Measurements from ENCODE around the gene MACROD1. TPM values are rescaled to one million over a fixed set of nuclear protein-coding genes. Genes with fewer than 3 reads are reported as not detected.

Gene MACROD1
- total RNA-seq, 1 donor from 2014 or later: 39.4 TPM

DNA sequence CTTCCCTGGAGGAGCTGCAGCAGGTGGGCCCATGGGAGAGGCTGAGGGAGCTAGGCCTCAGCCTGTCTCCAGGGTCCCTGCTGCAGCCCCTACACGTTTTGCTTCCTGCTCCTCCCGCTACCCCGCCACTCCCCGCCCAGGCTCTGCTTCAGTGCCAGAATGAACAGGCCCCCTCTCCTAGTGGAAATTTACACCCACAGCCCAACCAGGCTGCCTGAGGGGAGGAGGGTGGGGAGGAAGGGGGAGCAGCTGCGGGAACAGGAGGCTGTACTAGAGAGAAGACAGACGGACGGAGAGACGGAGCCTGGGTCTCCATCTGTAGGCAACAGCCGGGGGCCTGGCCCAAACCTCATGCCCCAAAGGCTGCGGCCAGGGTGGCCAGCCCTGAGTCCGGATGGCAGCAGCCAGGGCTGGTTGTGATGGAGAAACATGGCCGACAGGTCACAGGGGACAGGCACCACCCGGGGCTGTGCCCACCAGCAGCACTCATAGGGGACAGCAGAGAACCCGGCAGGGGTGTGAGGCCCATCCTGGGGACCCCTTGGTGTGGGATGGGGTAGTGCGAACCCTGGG lies 109.6 kb downstream of the MACROD1 start:
- Mint-ChIP-seq H3K4me3 (no peak overlapping the region), H3K27ac (no peak overlapping the region), H3K4me1 (peaks cover 19% of the 10 kb centered on the region), H3K27me3 (ENCODE audit: low read depth) (peaks cover 3% of the 10 kb centered on the region), H3K36me3 (no peaks in the 10 kb centered on the region), H3K9me3 (no peaks in the 10 kb centered on the region)
- TF ChIP-seq CTCF (IDR thresholded peaks at IDR 0.05; ENCODE audit: unreplicated experiment): no peak
- no peak for DNase-seq (ENCODE audit: low spot score in 2 of 2, unreplicated experiment in 2 of 2)

DNA sequence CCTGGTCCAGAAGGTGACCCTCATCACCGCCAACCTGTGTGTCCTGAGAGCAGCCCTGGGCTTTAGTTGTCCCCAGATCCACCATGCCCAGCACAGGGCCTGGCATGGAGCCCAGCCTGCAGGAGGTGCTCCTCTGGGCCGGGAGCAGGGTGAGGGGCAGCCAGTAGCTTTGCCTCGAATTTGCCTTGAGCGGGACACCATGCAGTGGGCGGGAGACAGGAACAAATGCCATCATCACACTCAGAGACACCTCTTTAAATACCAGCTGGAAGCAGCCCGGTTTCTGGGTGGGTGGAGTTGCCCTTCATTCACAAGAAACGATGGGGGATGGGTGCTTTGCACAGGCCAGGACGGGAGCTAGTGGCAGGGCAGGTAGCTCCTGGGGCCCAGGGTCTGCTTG lies 110.8 kb downstream of the MACROD1 start:
- peaks cover 3% of the 10 kb centered on the region for H3K27me3 Mint-ChIP-seq (ENCODE audit: low read depth)
- TF ChIP-seq CTCF (IDR thresholded peaks at IDR 0.05; ENCODE audit: unreplicated experiment): no peak
- no peak overlapping the region for H3K4me3 Mint-ChIP-seq

DNA sequence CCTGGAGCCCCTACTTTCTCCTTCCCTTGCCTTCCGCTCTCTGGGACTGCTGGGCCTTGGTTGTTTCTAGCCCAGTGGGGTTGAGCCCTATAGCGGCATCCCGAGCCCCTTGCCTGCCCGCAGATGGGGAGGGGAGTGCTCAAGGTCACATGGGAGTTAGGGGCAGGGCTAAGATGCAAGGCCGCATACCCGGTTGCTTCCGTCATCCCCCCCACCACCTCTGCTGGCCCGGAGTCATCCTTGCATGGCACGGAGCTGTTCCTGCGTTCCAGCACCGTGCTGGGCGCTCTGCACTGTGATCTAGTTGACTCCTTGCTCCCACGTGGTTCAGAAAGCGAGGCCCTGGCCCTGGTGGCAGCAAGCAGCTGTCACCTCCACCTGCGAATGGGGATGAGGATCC lies 112.2 kb downstream of the MACROD1 start:
- H3K27ac Mint-ChIP-seq: peak overlapping the region; percentile 67
- TF ChIP-seq CTCF (IDR thresholded peaks at IDR 0.05; ENCODE audit: unreplicated experiment): no peak

More for the DNA sequence above, 110.8 kb downstream of the MACROD1 start:
- H3K27ac Mint-ChIP-seq: no peak overlapping the region
- DNase-seq (ENCODE audit: low spot score in 2 of 2, unreplicated experiment in 2 of 2): no peak
- peaks cover 13% of the 10 kb centered on the region for H3K4me1 Mint-ChIP-seq
- no peaks in the 10 kb centered on the region for H3K9me3 Mint-ChIP-seq
- H3K36me3 Mint-ChIP-seq: no peaks in the 10 kb centered on the region

GRCh38 chr11:64052938-64053622 lies 112.8 kb downstream of the MACROD1 start:
- H3K36me3 Mint-ChIP-seq: no peaks in the 10 kb centered on the region
- H3K27me3 Mint-ChIP-seq (ENCODE audit: low read depth): no peaks in the 10 kb centered on the region
- TF ChIP-seq CTCF (IDR thresholded peaks at IDR 0.05; ENCODE audit: unreplicated experiment): no peak
- no peak overlapping the region for H3K4me3 Mint-ChIP-seq
- no peaks in the 10 kb centered on the region for H3K9me3 Mint-ChIP-seq
- no peak overlapping the region for H3K27ac Mint-ChIP-seq
- no peak for DNase-seq (ENCODE audit: low spot score in 2 of 2, unreplicated experiment in 2 of 2)
- H3K4me1 Mint-ChIP-seq: peaks cover 13% of the 10 kb centered on the region

More for the DNA sequence above, 112.2 kb downstream of the MACROD1 start:
- Mint-ChIP-seq H3K9me3 (no peaks in the 10 kb centered on the region), H3K4me1 (peaks cover 13% of the 10 kb centered on the region), H3K27me3 (ENCODE audit: low read depth) (no peaks in the 10 kb centered on the region), H3K4me3 (no peak overlapping the region), H3K36me3 (no peaks in the 10 kb centered on the region)
- no peak for DNase-seq (ENCODE audit: low spot score in 2 of 2, unreplicated experiment in 2 of 2)

DNA sequence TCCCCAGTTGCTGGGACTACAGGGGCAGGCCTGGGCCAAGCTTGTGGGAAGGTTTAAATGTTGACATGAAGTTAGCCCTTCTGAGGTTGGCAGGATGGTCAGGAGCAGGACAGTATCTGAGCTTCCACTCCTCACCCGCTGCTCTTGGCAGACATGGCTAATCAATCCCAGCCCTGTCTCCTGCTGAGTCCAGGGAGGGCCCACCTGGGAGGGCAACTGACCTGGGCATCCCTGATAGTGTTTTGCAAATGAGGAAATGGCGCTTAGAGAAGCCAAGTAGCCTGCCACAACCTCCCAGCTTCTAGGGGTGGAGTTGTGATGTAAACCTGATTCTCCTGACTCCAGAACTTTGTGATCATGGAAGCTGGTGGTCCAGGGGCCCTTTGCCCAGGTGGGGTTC lies 113.5 kb downstream of the MACROD1 start:
- no peaks in the 10 kb centered on the region for H3K27me3 Mint-ChIP-seq (ENCODE audit: low read depth)

More for the DNA sequence above, 113.5 kb downstream of the MACROD1 start:
- Mint-ChIP-seq H3K4me1 (peaks cover 13% of the 10 kb centered on the region), H3K9me3 (no peaks in the 10 kb centered on the region), H3K27ac (no peak overlapping the region), H3K36me3 (no peaks in the 10 kb centered on the region), H3K4me3 (no peak overlapping the region)
- no peak for TF ChIP-seq CTCF (IDR thresholded peaks at IDR 0.05; ENCODE audit: unreplicated experiment)
- no peak for DNase-seq (ENCODE audit: low spot score in 2 of 2, unreplicated experiment in 2 of 2)

Measured in mesothelial cell of epicardium (in vitro differentiated cells).